ENCODE results near the gene LTBP1.

- TF ChIP-seq, protein P1, sequence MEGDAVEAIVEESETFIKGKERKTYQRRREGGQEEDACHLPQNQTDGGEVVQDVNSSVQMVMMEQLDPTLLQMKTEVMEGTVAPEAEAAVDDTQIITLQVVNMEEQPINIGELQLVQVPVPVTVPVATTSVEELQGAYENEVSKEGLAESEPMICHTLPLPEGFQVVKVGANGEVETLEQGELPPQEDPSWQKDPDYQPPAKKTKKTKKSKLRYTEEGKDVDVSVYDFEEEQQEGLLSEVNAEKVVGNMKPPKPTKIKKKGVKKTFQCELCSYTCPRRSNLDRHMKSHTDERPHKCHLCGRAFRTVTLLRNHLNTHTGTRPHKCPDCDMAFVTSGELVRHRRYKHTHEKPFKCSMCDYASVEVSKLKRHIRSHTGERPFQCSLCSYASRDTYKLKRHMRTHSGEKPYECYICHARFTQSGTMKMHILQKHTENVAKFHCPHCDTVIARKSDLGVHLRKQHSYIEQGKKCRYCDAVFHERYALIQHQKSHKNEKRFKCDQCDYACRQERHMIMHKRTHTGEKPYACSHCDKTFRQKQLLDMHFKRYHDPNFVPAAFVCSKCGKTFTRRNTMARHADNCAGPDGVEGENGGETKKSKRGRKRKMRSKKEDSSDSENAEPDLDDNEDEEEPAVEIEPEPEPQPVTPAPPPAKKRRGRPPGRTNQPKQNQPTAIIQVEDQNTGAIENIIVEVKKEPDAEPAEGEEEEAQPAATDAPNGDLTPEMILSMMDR (IDR thresholded peaks at IDR 0.05; ENCODE audit: poor library complexity): no peak
- no peak for TF ChIP-seq EZH2 (IDR thresholded peaks at IDR 0.05; ENCODE audit: borderline replicate concordance)
- no peak for TF ChIP-seq EZH2phosphoT487 (IDR thresholded peaks at IDR 0.05; ENCODE audit: low read depth, severe bottlenecking, unreplicated experiment)
Observed at GRCh38 chr2:33358878-33359277, 412.1 kb downstream of the LTBP1 start.

Data from hepatocyte (in vitro differentiated cells).